GM23248 (cell line): Measurements from ENCODE around the gene MTRF1. TPM values are rescaled to one million over a fixed set of nuclear protein-coding genes. Genes with fewer than 3 reads are reported as not detected.

Source experiments
- DNase-seq: peaks from one replicate; pipeline ENCODE4 v3.0.0-alpha.2; 2015
- H2AFZ ChIP-seq: fragments of 200-600 bp; sonication (generic); 2 replicates; pipeline ENCODE4 v1.6.1; 2016; ENCODE audit warnings: antibody characterized with exemption
- H3F3A ChIP-seq: fragments of 200-600 bp; sonication (generic); 2 replicates; pipeline ENCODE4 v1.6.1; 2016; ENCODE audit warnings: mild to moderate bottlenecking, antibody characterized with exemption, mixed run types; ENCODE audit not compliant: insufficient read depth
- H3K27ac ChIP-seq: fragments of 200-600 bp; sonication (generic); 2 replicates; pipeline ENCODE4 v1.5.1; 2016; ENCODE audit warnings: mild to moderate bottlenecking
- H3K27me3 ChIP-seq: fragments of 200-600 bp; sonication (generic); replicated peaks from 2 replicates; pipeline ENCODE4 v1.6.1; 2016; ENCODE audit warnings: mild to moderate bottlenecking; ENCODE audit not compliant: insufficient read depth
- H3K36me3 ChIP-seq: fragments of 200-600 bp; sonication (generic); 2 replicates; pipeline ENCODE4 v1.6.1; 2016; ENCODE audit warnings: low read depth, mild to moderate bottlenecking
- H3K4me1 ChIP-seq: fragments of 200-600 bp; sonication (generic); 2 replicates; pipeline ENCODE4 v1.6.1; 2016; ENCODE audit warnings: mild to moderate bottlenecking; ENCODE audit not compliant: insufficient read depth
- H3K4me2 ChIP-seq: fragments of 200-600 bp; sonication (generic); one replicate; pipeline ENCODE4 v1.6.1; 2016; ENCODE audit warnings: mild to moderate bottlenecking; ENCODE audit not compliant: unreplicated experiment
- H3K4me3 ChIP-seq: fragments of 200-600 bp; sonication (generic); 2 replicates; pipeline ENCODE4 v1.5.1; 2016; ENCODE audit warnings: mild to moderate bottlenecking
- H3K79me2 ChIP-seq: fragments of 200-600 bp; sonication (generic); 2 replicates; pipeline ENCODE4 v1.6.1; 2016; ENCODE audit warnings: mild to moderate bottlenecking; ENCODE audit not compliant: insufficient read depth
- H3K9ac ChIP-seq: fragments of 200-600 bp; sonication (generic); 2 replicates; pipeline ENCODE4 v1.6.1; 2016; ENCODE audit warnings: mild to moderate bottlenecking
- H3K9me2 ChIP-seq: fragments of 200-600 bp; sonication (generic); 2 replicates; pipeline ENCODE4 v1.6.1; 2016; ENCODE audit warnings: mixed run types, mild to moderate bottlenecking, moderate library complexity; ENCODE audit not compliant: insufficient read depth
- H3K9me3 ChIP-seq: fragments of 200-600 bp; sonication (generic); one replicate; pipeline ENCODE4 v1.6.1; 2017; ENCODE audit warnings: low read depth
- H4K20me1 ChIP-seq: fragments of 200-600 bp; sonication (generic); 2 replicates; pipeline ENCODE4 v1.6.0; 2016; ENCODE audit not compliant: insufficient read depth
- EZH2 ChIP-seq: fragments of 200-600 bp; sonication (generic); IDR thresholded peaks from 2 replicates; pipeline ENCODE4 v1.6.1; 2018; ENCODE audit warnings: antibody characterized with exemption, mild to moderate bottlenecking; ENCODE audit not compliant: insufficient read depth, poor library complexity, severe bottlenecking
- EZH2phosphoT487 ChIP-seq: fragments of 200-600 bp; sonication (generic); IDR thresholded peaks from 2 replicates; pipeline ENCODE4 v1.6.1; 2018; ENCODE audit warnings: antibody characterized with exemption, moderate library complexity, mild to moderate bottlenecking, low read depth; ENCODE audit not compliant: insufficient read depth
- WGBS, 2 experiments: methylation state at CpG; one replicate each; pipeline ENCODE4 v1.1.6; 2015 to 2017; ENCODE audit warnings: low lambda C conversion rate in 2 of 2, low coverage in 1 of 2; ENCODE audit errors: missing lambda C conversion rate in 2 of 2; 5-methylcytosine and 5-hydroxymethylcytosine counted together
- in situ Hi-C: fragments of 300-500 bp; cut with MboI; formaldehyde crosslinking; loops from 2 replicates; pipeline ENCODE4 v1.15.0; 2020
- polyA plus RNA-seq: library from polyadenylated mRNA; unstranded; fragments of >200 nt; fragmentation: Nextera tagmentation; extraction: Ambion mirVana; gene quantifications from 2 replicates; pipeline ENCODE4 v1.2.1, GENCODE V29; 2016
- total RNA-seq: library from RNA; depleted of rRNA; stranded (reverse); fragments of >200 nt; shearing (Covaris generic); gene quantifications from 2 replicates; pipeline ENCODE4 v1.2.3, GENCODE V29; 2014

Gene MTRF1
- total and polyA plus RNA-seq, 2 experiments from 2014 or later: 10.5 to 11.2 TPM

DNA sequence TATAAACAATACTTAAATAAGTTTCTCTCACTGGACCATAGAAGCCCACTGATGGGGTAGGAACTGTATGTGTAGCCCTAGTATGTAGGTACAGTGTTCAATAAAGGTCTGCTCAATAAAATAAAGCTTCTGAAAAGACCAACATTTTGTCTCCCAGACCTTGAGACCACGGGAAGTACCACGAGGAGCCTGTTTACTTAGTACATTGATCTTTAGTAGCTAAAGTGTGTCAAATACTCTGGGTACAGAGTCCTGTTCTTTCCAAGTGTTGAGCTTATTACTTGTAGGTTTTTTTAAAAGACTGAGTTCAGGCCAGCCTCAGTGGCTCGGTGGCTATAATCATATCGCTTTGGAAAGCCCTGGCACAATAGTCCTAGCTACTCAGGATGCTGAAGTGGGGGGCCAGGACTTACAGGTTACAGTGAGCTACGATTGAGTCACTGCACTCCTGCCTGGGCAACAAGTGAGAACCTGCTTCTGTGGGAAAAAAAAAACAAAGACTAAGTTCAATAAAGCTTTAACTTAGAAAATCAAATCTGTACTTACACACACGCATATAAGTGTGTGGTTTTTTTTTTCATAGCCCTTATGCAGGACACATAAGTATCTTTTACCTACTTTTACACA is 3.4 kb downstream of the MTRF1 start:
- 93 to 96% methylated on average over 6 of the region's 6 CpGs for WGBS, 2 experiments
- in situ Hi-C loops: no loop called here

DNA sequence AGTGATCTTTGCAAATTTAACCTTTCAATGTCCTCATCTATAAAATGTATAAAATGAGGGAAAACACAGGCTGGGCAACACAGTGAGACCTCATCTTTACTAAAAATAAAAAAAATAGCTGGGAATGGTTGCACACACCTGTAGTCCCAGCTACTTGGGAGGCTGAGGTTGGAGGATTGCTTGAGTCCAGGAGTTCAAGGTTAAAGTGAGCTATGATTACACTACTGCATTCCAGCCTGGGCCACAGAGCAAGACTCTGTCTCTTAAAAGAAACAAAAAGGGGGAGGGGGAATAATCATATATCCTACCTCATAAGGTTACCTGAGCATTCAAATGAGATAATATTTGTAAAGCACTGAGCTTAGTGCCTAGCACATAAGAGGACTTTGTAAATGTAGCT is 5.8 kb downstream of the MTRF1 start:
- in situ Hi-C loops: no loop called here
- no peaks in the 10 kb centered on the region for H3K9me2 ChIP-seq
- 0 out of 2 replicates have a peak, but pooled peaks cover under 1% of the 10 kb centered on the region for H3K4me1 ChIP-seq
- no peak overlapping the region for H3K9ac ChIP-seq
- peaks cover 6% of the 10 kb centered on the region for H3K79me2 ChIP-seq
- H3K4me3 ChIP-seq: no peak overlapping the region
- H3K9me3 ChIP-seq: no peaks in the 10 kb centered on the region
- TF ChIP-seq EZH2phosphoT487: no peak
- TF ChIP-seq EZH2: no peak
- no peaks in the 10 kb centered on the region for H4K20me1 ChIP-seq
- no peaks in the 10 kb centered on the region for H3F3A ChIP-seq
- no peak overlapping the region for H3K4me2 ChIP-seq
- no peak for DNase-seq
- H2AFZ ChIP-seq: no peak overlapping the region
- no peak overlapping the region for H3K27ac ChIP-seq
- H3K27me3 ChIP-seq: no peaks in the 10 kb centered on the region
- peaks cover 24% of the 10 kb centered on the region for H3K36me3 ChIP-seq

More for the DNA sequence above, 3.4 kb downstream of the MTRF1 start:
- H4K20me1 ChIP-seq: no peaks in the 10 kb centered on the region
- H3K27me3 ChIP-seq: no peaks in the 10 kb centered on the region
- no peak overlapping the region for H3K4me3 ChIP-seq
- no peak overlapping the region for H2AFZ ChIP-seq
- H3K27ac ChIP-seq: no peak overlapping the region
- H3K36me3 ChIP-seq: peaks cover 8% of the 10 kb centered on the region; the same call in 1 of the 2 replicates
- 0 out of 2 replicates have a peak, but pooled peaks cover 4% of the 10 kb centered on the region for H3K4me1 ChIP-seq
- DNase-seq: no peak
- no peaks in the 10 kb centered on the region for H3K9me3 ChIP-seq
- H3K9me2 ChIP-seq: no peaks in the 10 kb centered on the region
- no peak for TF ChIP-seq EZH2
- no peak overlapping the region for H3K4me2 ChIP-seq
- no peak overlapping the region for H3K9ac ChIP-seq
- no peaks in the 10 kb centered on the region for H3F3A ChIP-seq
- peaks cover 10% of the 10 kb centered on the region for H3K79me2 ChIP-seq

DNA sequence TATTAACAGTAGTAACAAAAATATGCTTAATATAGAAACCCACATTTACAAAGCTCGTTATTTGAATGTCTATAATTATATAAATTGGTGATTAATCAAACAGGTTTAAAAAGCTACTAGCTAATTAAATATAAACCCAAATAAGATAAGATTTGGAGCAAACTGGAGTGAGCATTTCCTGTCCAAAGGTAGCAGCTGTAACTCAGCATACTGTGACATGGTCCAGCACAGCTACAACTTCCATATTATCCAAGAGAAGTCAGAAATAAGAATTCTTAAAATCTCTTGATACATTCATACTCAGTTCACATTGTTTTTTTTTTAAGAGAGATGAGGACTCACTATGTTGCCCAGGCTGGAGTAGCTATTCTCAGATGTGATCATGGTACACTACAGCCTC is 8.5 kb downstream of the MTRF1 start:
- H3K9me2 ChIP-seq: no peaks in the 10 kb centered on the region
- no peak overlapping the region for H2AFZ ChIP-seq
- no peaks in the 10 kb centered on the region for H4K20me1 ChIP-seq
- in situ Hi-C loops: no loop called here
- DNase-seq: no peak
- H3K36me3 ChIP-seq: peaks cover 21% of the 10 kb centered on the region
- no peak overlapping the region for H3K4me3 ChIP-seq
- H3K4me1 ChIP-seq: no peaks in the 10 kb centered on the region
- 91 to 93% methylated on average over 1 of the region's 1 CpG for WGBS, 2 experiments
- no peaks in the 10 kb centered on the region for H3K27me3 ChIP-seq
- H3K9ac ChIP-seq: no peak overlapping the region
- no peak overlapping the region for H3K27ac ChIP-seq
- H3K9me3 ChIP-seq: no peaks in the 10 kb centered on the region
- TF ChIP-seq EZH2phosphoT487 (no peak), EZH2 (no peak)
- H3K4me2 ChIP-seq: no peak overlapping the region
- H3K79me2 ChIP-seq: no peaks in the 10 kb centered on the region
- no peaks in the 10 kb centered on the region for H3F3A ChIP-seq

DNA sequence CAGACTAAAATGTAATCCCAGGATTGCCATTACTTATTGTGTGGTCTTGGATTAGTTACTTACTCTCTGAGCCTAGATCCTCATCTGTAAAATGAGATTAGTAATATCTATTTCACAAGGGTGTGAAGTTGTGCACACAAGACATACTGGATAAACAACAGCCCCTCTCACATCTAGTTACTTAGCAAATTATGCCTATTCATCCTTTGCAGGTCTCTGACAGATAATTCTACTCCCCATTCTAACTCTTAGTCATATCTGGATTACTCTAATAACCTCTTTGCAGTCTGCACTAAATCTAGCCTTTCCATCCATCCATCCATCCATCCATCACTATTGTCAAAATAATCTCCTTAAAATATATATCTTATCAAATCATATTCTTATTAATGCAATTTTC is 12.4 kb downstream of the MTRF1 start:
- TF ChIP-seq EZH2phosphoT487 (no peak), EZH2 (no peak)
- no peaks in the 10 kb centered on the region for H3K9me2 ChIP-seq
- H3K27ac ChIP-seq: no peak overlapping the region
- H3K4me3 ChIP-seq: no peak overlapping the region
- no peaks in the 10 kb centered on the region for H3K4me1 ChIP-seq
- in situ Hi-C loops: no loop called here
- H2AFZ ChIP-seq: no peak overlapping the region
- H3K9me3 ChIP-seq: no peaks in the 10 kb centered on the region
- no peaks in the 10 kb centered on the region for H4K20me1 ChIP-seq
- no peak overlapping the region for H3K9ac ChIP-seq
- no peaks in the 10 kb centered on the region for H3K27me3 ChIP-seq
- H3K36me3 ChIP-seq: peaks cover 20% of the 10 kb centered on the region
- DNase-seq: no peak
- H3K79me2 ChIP-seq: no peaks in the 10 kb centered on the region
- no peaks in the 10 kb centered on the region for H3F3A ChIP-seq
- H3K4me2 ChIP-seq: no peak overlapping the region
